Astrocyte (in vitro differentiated cells and primary cell): ENCODE data around the gene SIAH2. TPM values are rescaled to one million over a fixed set of nuclear protein-coding genes. Genes with fewer than 3 reads are reported as not detected.

ENCODE experiments used
- DNase-seq: peaks from one replicate; pipeline ENCODE4 v3.0.0-alpha.2; 2010; ENCODE audit warnings: low read depth
- FAIRE-seq: peaks from 2 replicates; lab custom pipeline; 2011; peaks lifted over from hg19 to GRCh38; lab: Jason Lieb, UNC
- H2AFZ ChIP-seq: 2 replicates; pipeline ENCODE4 v1.6.0; 2012; ENCODE audit warnings: low read depth, low read length, inconsistent platforms
- H3K27ac ChIP-seq: 2 replicates; pipeline ENCODE4 v1.5.1; 2011; ENCODE audit warnings: low read depth, low read length, inconsistent platforms
- H3K27me3 ChIP-seq: 2 replicates; pipeline ENCODE4 v1.6.0; 2011; ENCODE audit warnings: low read length, inconsistent platforms; ENCODE audit not compliant: insufficient read depth
- H3K36me3 ChIP-seq: 2 replicates; pipeline ENCODE4 v1.5.1; 2011; ENCODE audit warnings: low read length, inconsistent platforms; ENCODE audit not compliant: insufficient read depth
- H3K4me1 ChIP-seq: 2 replicates; pipeline ENCODE4 v1.5.1; 2011; ENCODE audit warnings: low read length, inconsistent platforms; ENCODE audit not compliant: insufficient read depth
- H3K4me2 ChIP-seq: 2 replicates; pipeline ENCODE4 v1.6.0; 2012; ENCODE audit warnings: low read length, inconsistent platforms
- H3K4me3 ChIP-seq: 2 replicates; pipeline ENCODE4 v1.5.1; 2011; ENCODE audit warnings: low read depth, mild to moderate bottlenecking, low read length, inconsistent platforms; ENCODE audit not compliant: insufficient read depth
- H3K79me2 ChIP-seq: 2 replicates; pipeline ENCODE4 v1.6.0; 2012; ENCODE audit warnings: mild to moderate bottlenecking, low read length, inconsistent platforms; ENCODE audit not compliant: insufficient read depth
- H3K9ac ChIP-seq: 2 replicates; pipeline ENCODE4 v1.6.0; 2012; ENCODE audit warnings: mild to moderate bottlenecking, low read length, inconsistent platforms
- H3K9me3 ChIP-seq: 2 replicates; pipeline ENCODE4 v1.5.1; 2012; ENCODE audit warnings: low read depth, mild to moderate bottlenecking, low read length, inconsistent platforms; ENCODE audit not compliant: insufficient read depth
- H4K20me1 ChIP-seq: 2 replicates; pipeline ENCODE4 v1.6.0; 2012; ENCODE audit warnings: low read length, inconsistent platforms; ENCODE audit not compliant: insufficient read depth
- H3K27ac Mint-ChIP-seq: one replicate; pipeline ENCODE4 v1.8.0; 2021; ENCODE audit warnings: mild to moderate bottlenecking, mixed read lengths; ENCODE audit not compliant: unreplicated experiment
- H3K27me3 Mint-ChIP-seq: one replicate; pipeline ENCODE4 v1.8.0; 2021; ENCODE audit warnings: low read depth, mixed read lengths; ENCODE audit not compliant: unreplicated experiment
- H3K36me3 Mint-ChIP-seq: one replicate; pipeline ENCODE4 v1.8.0; 2021; ENCODE audit warnings: low read depth, mixed read lengths; ENCODE audit not compliant: unreplicated experiment
- H3K4me1 Mint-ChIP-seq: one replicate; pipeline ENCODE4 v1.8.0; 2021; ENCODE audit warnings: low read depth, mixed read lengths; ENCODE audit not compliant: unreplicated experiment
- H3K4me3 Mint-ChIP-seq: one replicate; pipeline ENCODE4 v1.8.0; 2021; ENCODE audit warnings: mild to moderate bottlenecking, moderate library complexity, mixed read lengths; ENCODE audit not compliant: unreplicated experiment
- H3K9me3 Mint-ChIP-seq: one replicate; pipeline ENCODE4 v1.8.0; 2021; ENCODE audit warnings: mild to moderate bottlenecking, mixed read lengths; ENCODE audit not compliant: unreplicated experiment
- EZH2 ChIP-seq: IDR thresholded peaks from 2 replicates; pipeline ENCODE4 v1.6.1; 2012; ENCODE audit warnings: mild to moderate bottlenecking, low read length, inconsistent platforms; ENCODE audit not compliant: insufficient read depth
- total RNA-seq: library from RNA; stranded (reverse); gene quantifications from 2 replicates; pipeline ENCODE4 v1.2.1, GENCODE V29; 2021
- TF ChIP-seq, protein P1 (sequence below): IDR thresholded peaks from 2 replicates; pipeline ENCODE4 v1.5.1; 2011; ENCODE audit warnings: low read depth, mild to moderate bottlenecking, inconsistent platforms, low read length, moderate library complexity; ENCODE audit not compliant: insufficient read depth

Gene SIAH2
- total RNA-seq, 1 donor from 2014 or later: 39.3 TPM

DNA sequence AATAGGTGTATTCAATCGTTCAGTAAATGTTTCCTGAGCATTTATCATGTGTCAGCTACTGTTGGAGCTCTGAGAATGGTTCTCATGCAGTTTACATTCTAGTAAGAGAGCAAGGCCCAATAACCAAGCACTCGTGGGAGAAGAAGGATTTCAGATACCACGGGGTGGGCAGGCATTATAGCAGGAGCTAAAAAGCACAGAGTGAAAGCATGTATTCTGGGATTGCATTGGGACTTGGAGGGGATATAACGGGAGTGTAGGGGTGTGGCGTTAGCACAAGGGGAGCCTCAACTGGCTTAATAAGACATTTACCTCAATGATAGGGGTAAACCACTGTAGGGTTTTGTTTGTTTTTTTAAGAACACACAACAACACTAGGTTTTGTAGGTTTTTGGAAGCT, 1.6 kb upstream of the SIAH2 start:
- Histone ChIP-seq H3K27ac (no peak overlapping the region), H2AFZ (no peak overlapping the region), H3K27me3 (no peaks in the 10 kb centered on the region), H3K4me3 (no peak overlapping the region), H3K4me1 (peaks cover 28% of the 10 kb centered on the region), H4K20me1 (peaks cover 20% of the 10 kb centered on the region), H3K36me3 (no peaks in the 10 kb centered on the region), H3K4me2 (peak overlapping the region; percentile 96), H3K9me3 (no peaks in the 10 kb centered on the region), H3K9ac (no peak overlapping the region), H3K79me2 (peaks cover 29% of the 10 kb centered on the region)
- Mint-ChIP-seq H3K4me1 (peaks cover 29% of the 10 kb centered on the region), H3K9me3 (no peaks in the 10 kb centered on the region), H3K27me3 (no peaks in the 10 kb centered on the region), H3K36me3 (no peaks in the 10 kb centered on the region), H3K4me3 (peak overlapping the region; percentile 95), H3K27ac (peak overlapping the region; percentile 99)
- TF ChIP-seq EZH2: no peak
- TF ChIP-seq, protein P1, sequence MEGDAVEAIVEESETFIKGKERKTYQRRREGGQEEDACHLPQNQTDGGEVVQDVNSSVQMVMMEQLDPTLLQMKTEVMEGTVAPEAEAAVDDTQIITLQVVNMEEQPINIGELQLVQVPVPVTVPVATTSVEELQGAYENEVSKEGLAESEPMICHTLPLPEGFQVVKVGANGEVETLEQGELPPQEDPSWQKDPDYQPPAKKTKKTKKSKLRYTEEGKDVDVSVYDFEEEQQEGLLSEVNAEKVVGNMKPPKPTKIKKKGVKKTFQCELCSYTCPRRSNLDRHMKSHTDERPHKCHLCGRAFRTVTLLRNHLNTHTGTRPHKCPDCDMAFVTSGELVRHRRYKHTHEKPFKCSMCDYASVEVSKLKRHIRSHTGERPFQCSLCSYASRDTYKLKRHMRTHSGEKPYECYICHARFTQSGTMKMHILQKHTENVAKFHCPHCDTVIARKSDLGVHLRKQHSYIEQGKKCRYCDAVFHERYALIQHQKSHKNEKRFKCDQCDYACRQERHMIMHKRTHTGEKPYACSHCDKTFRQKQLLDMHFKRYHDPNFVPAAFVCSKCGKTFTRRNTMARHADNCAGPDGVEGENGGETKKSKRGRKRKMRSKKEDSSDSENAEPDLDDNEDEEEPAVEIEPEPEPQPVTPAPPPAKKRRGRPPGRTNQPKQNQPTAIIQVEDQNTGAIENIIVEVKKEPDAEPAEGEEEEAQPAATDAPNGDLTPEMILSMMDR: no peak
- DNase-seq: no peak
- FAIRE-seq: no peak

DNA sequence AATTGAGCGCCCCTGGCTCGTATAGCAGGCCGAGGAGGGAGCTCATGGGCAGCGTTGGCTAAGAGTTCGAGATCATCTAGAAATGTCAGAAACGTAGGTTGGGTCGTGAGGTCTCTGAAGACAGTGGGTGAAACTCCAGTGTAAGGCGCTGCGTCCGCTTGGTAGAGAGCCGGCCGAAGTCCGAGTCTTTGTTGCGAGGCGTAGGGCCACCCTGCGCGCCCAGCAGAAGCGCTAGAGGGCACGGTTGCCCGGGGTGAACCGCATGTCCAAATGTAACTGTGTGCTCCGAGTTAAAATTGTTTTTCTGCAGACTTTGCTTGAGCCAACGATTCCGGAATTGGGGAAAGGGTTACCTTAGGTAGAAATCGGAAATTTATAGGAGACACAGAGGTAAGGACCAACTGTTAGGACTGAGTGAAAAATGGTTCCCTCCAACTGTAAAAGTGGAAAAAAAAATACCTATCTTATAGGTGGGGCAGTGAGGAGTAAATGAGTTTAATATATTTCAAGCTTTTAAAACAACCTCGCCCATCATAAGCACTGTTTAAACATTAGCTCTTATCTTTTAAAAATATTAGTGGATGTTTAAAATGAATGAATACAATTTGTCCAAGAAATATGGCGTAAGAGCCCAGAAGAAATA, 993 bp upstream of the SIAH2 start:
- H3K36me3 ChIP-seq: no peaks in the 10 kb centered on the region
- Mint-ChIP-seq H3K27ac (peak overlapping the region; percentile 99), H3K4me3 (peak overlapping the region; percentile 95), H3K9me3 (no peaks in the 10 kb centered on the region), H3K36me3 (no peaks in the 10 kb centered on the region), H3K4me1 (peaks cover 29% of the 10 kb centered on the region), H3K27me3 (no peaks in the 10 kb centered on the region)
- H4K20me1 ChIP-seq: peaks cover 26% of the 10 kb centered on the region
- H3K27ac ChIP-seq: peak overlapping the region; percentile 91
- DNase-seq: no peak
- H3K9ac ChIP-seq: peak overlapping the region; percentile 89
- TF ChIP-seq, protein P1: peak; percentile 34
- no peak for TF ChIP-seq EZH2
- H3K4me1 ChIP-seq: peaks cover 28% of the 10 kb centered on the region
- H3K79me2 ChIP-seq: peaks cover 35% of the 10 kb centered on the region
- peak overlapping the region; percentile 96 for H3K4me2 ChIP-seq
- no peaks in the 10 kb centered on the region for H3K9me3 ChIP-seq
- peak overlapping the region; percentile 82 for H2AFZ ChIP-seq
- FAIRE-seq: no peak
- peak overlapping the region; percentile 86 for H3K4me3 ChIP-seq
- no peaks in the 10 kb centered on the region for H3K27me3 ChIP-seq

DNA sequence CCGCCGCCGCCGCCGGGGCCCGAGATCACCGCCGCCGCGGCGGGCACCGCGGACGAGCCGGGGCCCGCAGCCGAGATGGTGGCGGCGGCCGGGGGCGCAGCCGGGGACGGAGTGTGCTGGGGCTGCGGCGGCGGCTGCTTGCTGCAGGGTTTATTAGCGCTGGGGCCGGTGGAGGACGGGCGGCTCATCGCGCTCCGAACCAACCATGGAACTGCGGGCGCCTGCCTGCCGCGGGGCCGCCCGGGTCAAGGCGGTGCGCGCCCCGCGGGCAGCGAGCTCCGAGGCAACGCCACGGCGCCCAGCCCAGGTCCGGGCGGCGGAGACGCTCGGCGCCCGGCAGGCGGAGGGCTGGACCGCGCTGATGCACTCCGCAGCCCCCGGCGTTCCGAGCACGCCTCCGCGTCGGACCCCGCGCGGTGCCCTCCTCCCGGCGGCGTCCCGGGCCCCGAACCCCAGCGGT, 277 bp downstream of the SIAH2 start:
- Histone ChIP-seq H4K20me1 (peaks cover 34% of the 10 kb centered on the region), H3K9ac (peak overlapping the region; percentile 89), H2AFZ (peak overlapping the region; percentile 73), H3K79me2 (peaks cover 44% of the 10 kb centered on the region), H3K4me3 (peak overlapping the region; percentile 86), H3K36me3 (no peaks in the 10 kb centered on the region), H3K4me1 (peaks cover 28% of the 10 kb centered on the region), H3K9me3 (no peaks in the 10 kb centered on the region), H3K27me3 (no peaks in the 10 kb centered on the region), H3K4me2 (peak overlapping the region; percentile 96), H3K27ac (peak overlapping the region; percentile 91)
- no peaks in the 10 kb centered on the region for H3K9me3 Mint-ChIP-seq
- no peak overlapping the region for H3K27ac Mint-ChIP-seq
- peaks cover 1% of the 10 kb centered on the region for H3K36me3 Mint-ChIP-seq
- DNase-seq (no peak), FAIRE-seq (no peak)
- no peak for TF ChIP-seq EZH2
- TF ChIP-seq, protein P1: no peak
- peaks cover 31% of the 10 kb centered on the region for H3K4me1 Mint-ChIP-seq
- no peaks in the 10 kb centered on the region for H3K27me3 Mint-ChIP-seq
- H3K4me3 Mint-ChIP-seq: no peak overlapping the region
